K562 (cell line): Measurements from ENCODE around the gene TYROBP. TPM values are rescaled to one million over a fixed set of nuclear protein-coding genes. Genes with fewer than 3 reads are reported as not detected.

Experiments
- ATAC-seq: fragments of 200-7000 bp; cut with Tn5 transposase; 3 replicates; pipeline ENCODE4 v1.9.1; 2020; ENCODE audit warnings: moderate library complexity
- BruUV-seq: library from RNA; stranded (reverse); fragments of 400-500 nt; replicated peaks from 2 replicates; lab custom pipeline; 2021; lab: Mats Ljungman, UMichigan
- CTCF ChIA-PET: fragments of 300-600 bp; formaldehyde crosslinking; extraction: SDS; loops from one replicate; lab custom pipeline; 2021; ENCODE audit warnings: low intra/inter-chr PET ratio; lab: Yijun Ruan, JAX
- POLR2A ChIA-PET: fragments of 300-600, 350-650 bp; sonication (Branson Sonifier 250); formaldehyde crosslinking; extraction: SDS; loops from one replicate; lab custom pipeline; 2021; ENCODE audit warnings: antibody characterized with exemption, inconsistent platforms; lab: Yijun Ruan, JAX
- DNase-seq, 4 experiments: peaks; one replicate each; pipeline versions ENCODE4 v3.0.0 to v3.0.0-alpha.2; 2011 to 2018; ENCODE audit warnings: low spot score in 3 of 4, mixed read lengths in 3 of 4; ENCODE audit errors: extremely low read depth in 1 of 4
- FAIRE-seq: peaks from 2 replicates; lab custom pipeline; 2011; peaks lifted over from hg19 to GRCh38; lab: Jason Lieb, UNC
- H2AFZ ChIP-seq: 2 replicates; pipeline ENCODE4 v1.6.0; 2011; ENCODE audit warnings: low read depth, low read length, control low read depth, inconsistent platforms
- H3K27ac ChIP-seq: fragments of 200-600 bp; 3 replicates; pipeline ENCODE4 v1.8.0; 2011; ENCODE audit warnings: low read depth, mild to moderate bottlenecking, control low read depth, inconsistent platforms, low read length, moderate library complexity, mixed read lengths; ENCODE audit errors: extremely low read depth
- H3K27me3 ChIP-seq, 2 experiments: fragments of 300-600 bp in 1 of 2; 2 replicates in 1 of 2; 3 replicates in 1 of 2; pipeline versions ENCODE4 v1.6.0 to v1.8.0; 2011; ENCODE audit warnings: inconsistent platforms in 2 of 2, low read length in 2 of 2, mild to moderate bottlenecking in 1 of 2, mixed read lengths in 1 of 2, moderate library complexity in 1 of 2; ENCODE audit not compliant: control insufficient read depth in 2 of 2, insufficient read depth in 2 of 2
- H3K36me3 ChIP-seq: fragments of 300-600 bp; 3 replicates; pipeline ENCODE4 v1.8.0; 2011; ENCODE audit warnings: mild to moderate bottlenecking, low read length, inconsistent platforms; ENCODE audit not compliant: control insufficient read depth, insufficient read depth
- H3K4me1 ChIP-seq, 2 experiments: fragments of 200-600 bp in 1 of 2; replicated peaks in 1 of 2; 2 replicates in 1 of 2; 3 replicates in 1 of 2; pipeline versions ENCODE4 v1.5.1 to v1.8.0; 2011; ENCODE audit warnings: inconsistent platforms in 2 of 2, low read length in 2 of 2, mild to moderate bottlenecking in 1 of 2, mixed read lengths in 1 of 2, moderate library complexity in 1 of 2; ENCODE audit not compliant: control insufficient read depth in 2 of 2, insufficient read depth in 2 of 2
- H3K4me2 ChIP-seq: 2 replicates; pipeline ENCODE4 v1.6.1; 2011; ENCODE audit warnings: low read length, control low read depth, inconsistent platforms, mixed read lengths; ENCODE audit not compliant: insufficient read depth
- H3K4me3 ChIP-seq: fragments of 200-600 bp; sonication (generic), shearing (Covaris generic); 2 replicates; pipeline ENCODE4 v1.5.1; 2016; ENCODE audit warnings: control low read depth, inconsistent platforms
- H3K79me2 ChIP-seq: fragments of 200-600 bp; 3 replicates; pipeline ENCODE4 v1.8.0; 2011; ENCODE audit warnings: low read length, inconsistent platforms; ENCODE audit not compliant: control insufficient read depth, insufficient read depth
- H3K9ac ChIP-seq, 2 experiments: 2 replicates each; pipeline versions ENCODE4 v1.6.0 to v1.6.1; 2011; ENCODE audit warnings: low read depth in 2 of 2, low read length in 2 of 2, control low read depth in 1 of 2, inconsistent platforms in 1 of 2, mild to moderate bottlenecking in 1 of 2, mixed read lengths in 1 of 2; ENCODE audit not compliant: insufficient read depth in 1 of 2
- H3K9me1 ChIP-seq: one replicate; pipeline ENCODE4 v1.6.0; 2011; ENCODE audit warnings: inconsistent platforms, mild to moderate bottlenecking, low read length, moderate library complexity; ENCODE audit not compliant: control insufficient read depth, insufficient read depth
- H3K9me3 ChIP-seq: replicated peaks from 2 replicates; pipeline ENCODE4 v1.5.1; 2011; ENCODE audit warnings: low read depth, low read length, inconsistent platforms; ENCODE audit not compliant: control insufficient read depth, insufficient read depth
- H4K20me1 ChIP-seq: replicated peaks from 2 replicates; pipeline ENCODE4 v1.6.1; 2011; ENCODE audit warnings: low read length, inconsistent platforms, mixed read lengths; ENCODE audit not compliant: control insufficient read depth, insufficient read depth
- E2F1 ChIP-seq: sonication (generic); formaldehyde crosslinking; IDR thresholded peaks from 2 replicates; pipeline ENCODE4 v1.8.1; 2023; ENCODE audit warnings: mild to moderate bottlenecking, missing genetic modification reagents, moderate library complexity
- GATAD2B ChIP-seq: fragments of 450-650 bp; IDR thresholded peaks from 2 replicates; pipeline ENCODE4 v1.6.1; 2017; ENCODE audit warnings: mild to moderate bottlenecking, borderline replicate concordance
- IRF2 ChIP-seq: sonication (generic); formaldehyde crosslinking; IDR thresholded peaks from 2 replicates; pipeline ENCODE4 v1.8.1; 2022; ENCODE audit warnings: mild to moderate bottlenecking, missing genetic modification reagents
- MEF2A ChIP-seq: IDR thresholded peaks from 2 replicates; pipeline ENCODE4 v1.6.1; 2011; ENCODE audit warnings: low read depth, mild to moderate bottlenecking, low read length, moderate library complexity; ENCODE audit not compliant: control insufficient read depth
- MGA ChIP-seq: fragments of 450-650 bp; IDR thresholded peaks from 2 replicates; pipeline ENCODE4 v1.6.1; 2016; ENCODE audit warnings: mild to moderate bottlenecking, moderate library complexity
- SREBF1 ChIP-seq: fragments of 150-350 bp; IDR thresholded peaks from 2 replicates; pipeline ENCODE4 v1.6.1; 2014; ENCODE audit warnings: antibody characterized with exemption, low read depth, low read length, borderline replicate concordance
- SREBF2 ChIP-seq: sonication (generic); formaldehyde crosslinking; IDR thresholded peaks from 2 replicates; pipeline ENCODE4 v1.4.0; 2020; ENCODE audit warnings: mild to moderate bottlenecking, missing genetic modification reagents
- ZNF644 ChIP-seq: fragments of 200-800 bp; sonication (Bioruptor generic); IDR thresholded peaks from 2 replicates; pipeline ENCODE4 v1.6.1; 2016; ENCODE audit warnings: low read depth, missing genetic modification characterization, missing compliant biosample characterization
- WGBS: fragments of 100-300 bp; shearing (Covaris generic); methylation state at CpG from one replicate; pipeline ENCODE4 v1.1.6; 2016; ENCODE audit warnings: low coverage, mixed read lengths; ENCODE audit not compliant: insufficient coverage; ENCODE audit errors: missing lambda C conversion rate; 5-methylcytosine and 5-hydroxymethylcytosine counted together
- in situ Hi-C: fragments of 300-500 bp; cut with MboI; formaldehyde crosslinking; loops from 4 replicates; pipeline ENCODE4 v1.15.0; 2018; ENCODE audit warnings: inconsistent platforms, mixed read lengths
- intact Hi-C: fragments of 100-400 bp; cut with micrococcal nuclease; formaldehyde crosslinking; loops from 2 replicates; pipeline ENCODE4 v1.14.2; 2022
- polyA plus RNA-seq, 8 experiments: library from polyadenylated mRNA; depleted of rRNA in 4 of 8; stranded (reverse) in 5 of 8; unstranded in 3 of 8; fragments of >200 nt; fragmentation: Nextera tagmentation in 2 of 8; fragmentation: Illumina TruSeq in 1 of 8; extraction: Ambion mirVana in 2 of 8; extraction: Trizol in 1 of 8; gene quantifications; 2 replicates each; pipeline versions ENCODE4 v1.2.1 to v1.2.3, GENCODE V29; 2011 to 2014; ENCODE audit warnings: inconsistent platforms in 1 of 8, missing spikeins in 1 of 8
- total RNA-seq, 7 experiments: library from RNA; depleted of rRNA in 6 of 7; stranded (reverse); fragments of >200 nt in 6 of 7; fragmentation: Illumina TruSeq in 2 of 7; extraction: Trizol in 2 of 7; gene quantifications; 2 replicates each; pipeline versions ENCODE4 v1.2.1 to v1.2.3, GENCODE V29; 2011 to 2021; ENCODE audit warnings: low replicate concordance in 1 of 7

TYROBP gene
- total and polyA plus RNA-seq, 9 of the 15 experiments (the other 6 are each of a cell fraction or from before 2014, with no cell fraction given), result 0.72 to 8.2 (median 2.4) TPM

GRCh38 chr19:35894342-35894741 lies 13.8 kb downstream of the TYROBP start:
- Histone ChIP-seq H3K27me3 (no peaks in the 10 kb centered on the region), H3K36me3 (peaks cover 51% of the 10 kb centered on the region; the same call in 2 of the 3 replicates), H3K4me3 (no peak overlapping the region), H3K79me2 (peaks cover 10% of the 10 kb centered on the region; the same call in 2 of the 3 replicates), H3K4me2 (no peak overlapping the region), H3K9ac (no peak overlapping the region), H2AFZ (no peak overlapping the region), H3K4me1 (peaks cover 0 to 19% of the 10 kb centered on the region in 2 experiments; a peak in 2 of 5 replicates), H3K27ac (no peak overlapping the region), H4K20me1 (no peaks in the 10 kb centered on the region), H3K9me1 (no peaks in the 10 kb centered on the region), H3K9me3 (no peaks in the 10 kb centered on the region)
- in situ Hi-C loops (no loop called here), intact Hi-C loops (no loop called here)
- ChIA-PET CTCF (interaction anchor here (0.7 kb wide), 1 partner anchor 12 kb away, joined by 5 read pairs; no protein-coding TSS in a partner anchor), POLR2A (interaction anchor here (0.7 to 1.1 kb wide), 3 partner anchors 9 to 11 kb away, joined by 3 to 5 read pairs (median 3); no protein-coding TSS in a partner anchor)
- WGBS, result 100% methylated on average over 2 of the region's 2 CpGs
- FAIRE-seq, result no peak
- no peak for DNase-seq
- BruUV-seq, result no TSS peak
- no peak for TF ChIP-seq SREBF1
- no peak for TF ChIP-seq E2F1
- no peak for TF ChIP-seq GATAD2B
- TF ChIP-seq ZNF644, result no peak
- TF ChIP-seq MEF2A, result no peak
- TF ChIP-seq IRF2 (CRISPR knock-in tag), result no peak
- no peak for TF ChIP-seq MGA
- no peak for TF ChIP-seq SREBF2 (CRISPR knock-in tag)
- ATAC-seq, result no peak
